ES-I3 (cell line): ENCODE results near the gene CACNA1B.
"Not testable (repeated sequence)": the region's sequence is repeated elsewhere in the genome, so short reads cannot be mapped to it uniquely, and the experiment has no call there.

ENCODE experiments used
- H3K36me3 ChIP-seq: 2 replicates; pipeline ENCODE4 v1.6.1; 2013; ENCODE audit warnings: mild to moderate bottlenecking, low read length, control low read depth, moderate library complexity; ENCODE audit not compliant: insufficient read depth
- H3K4me1 ChIP-seq: 2 replicates; pipeline ENCODE4 v1.6.1; 2013; ENCODE audit warnings: mild to moderate bottlenecking, control low read depth, low read length; ENCODE audit not compliant: insufficient read depth
- H3K9ac ChIP-seq: 2 replicates; pipeline ENCODE4 v1.6.1; 2013; ENCODE audit warnings: low read depth, mild to moderate bottlenecking, low read length, moderate library complexity
- H3K9me3 ChIP-seq: 2 replicates; pipeline ENCODE4 v1.6.1; 2013; ENCODE audit warnings: mild to moderate bottlenecking, low read length, moderate library complexity; ENCODE audit not compliant: control insufficient read depth, insufficient read depth

The CACNA1B gene

GRCh38 chr9:138117836-138118235 is 240.3 kb downstream of the CACNA1B start:
- no peaks in the 10 kb centered on the region for H3K9me3 ChIP-seq
- no peaks in the 10 kb centered on the region for H3K4me1 ChIP-seq
- no peaks in the 10 kb centered on the region for H3K36me3 ChIP-seq
- no peak overlapping the region for H3K9ac ChIP-seq

- no peaks in the 10 kb centered on the region for H3K9me3 ChIP-seq
- H3K4me1 ChIP-seq = no peaks in the 10 kb centered on the region
- H3K36me3 ChIP-seq = no peaks in the 10 kb centered on the region
- H3K9ac ChIP-seq = no peak overlapping the region
Observed at GRCh38 chr9:138118601-138119071, 241.1 kb downstream of the CACNA1B start.

GRCh38 chr9:138119202-138120027 is 241.8 kb downstream of the CACNA1B start:
- Histone ChIP-seq H3K4me1 (no peaks in the 10 kb centered on the region), H3K36me3 (no peaks in the 10 kb centered on the region), H3K9me3 (peaks cover 3% of the 10 kb centered on the region; the same call in 1 of the 2 replicates), H3K9ac (no peak overlapping the region)

- H3K9ac ChIP-seq = no peak overlapping the region
- H3K4me1 ChIP-seq = no peaks in the 10 kb centered on the region
- H3K36me3 ChIP-seq = no peaks in the 10 kb centered on the region
- H3K9me3 ChIP-seq = peaks cover 5% of the 10 kb centered on the region; the same call in 1 of the 2 replicates
Observed at GRCh38 chr9:138120072-138120471, 242.5 kb downstream of the CACNA1B start.

- no peak overlapping the region for H3K9ac ChIP-seq
- no peaks in the 10 kb centered on the region for H3K4me1 ChIP-seq
- H3K36me3 ChIP-seq = no peaks in the 10 kb centered on the region
- H3K9me3 ChIP-seq = peaks cover 5% of the 10 kb centered on the region; the same call in 1 of the 2 replicates
Observed at GRCh38 chr9:138120511-138121437, 243.2 kb downstream of the CACNA1B start.

- Histone ChIP-seq H3K9me3 (peaks cover 5% of the 10 kb centered on the region; the same call in 1 of the 2 replicates), H3K4me1 (no peaks in the 10 kb centered on the region), H3K9ac (no peak overlapping the region), H3K36me3 (no peaks in the 10 kb centered on the region)
Observed at GRCh38 chr9:138121438-138122050, 244.0 kb downstream of the CACNA1B start.

GRCh38 chr9:138122201-138122600 is 244.6 kb downstream of the CACNA1B start:
- no peaks in the 10 kb centered on the region for H3K36me3 ChIP-seq
- H3K9ac ChIP-seq = no peak overlapping the region
- H3K9me3 ChIP-seq = peaks cover 5% of the 10 kb centered on the region; the same call in 1 of the 2 replicates
- no peaks in the 10 kb centered on the region for H3K4me1 ChIP-seq

- Histone ChIP-seq H3K9ac (no peak overlapping the region), H3K36me3 (no peaks in the 10 kb centered on the region), H3K4me1 (no peaks in the 10 kb centered on the region), H3K9me3 (peaks cover 5% of the 10 kb centered on the region; the same call in 1 of the 2 replicates)
Observed at GRCh38 chr9:138122676-138123075, 245.1 kb downstream of the CACNA1B start.

- no peaks in the 10 kb centered on the region for H3K36me3 ChIP-seq
- no peak overlapping the region for H3K9ac ChIP-seq
- no peaks in the 10 kb centered on the region for H3K4me1 ChIP-seq
Observed at GRCh38 chr9:138123086-138123485, 245.5 kb downstream of the CACNA1B start.

GRCh38 chr9:138126090-138126857 is 248.7 kb downstream of the CACNA1B start:
- H3K9me3 ChIP-seq, H3K36me3 ChIP-seq: not testable (repeated sequence)

More at GRCh38 chr9:138123086-138123485, 245.5 kb downstream of the CACNA1B start:
- peaks cover 5% of the 10 kb centered on the region; the same call in 1 of the 2 replicates for H3K9me3 ChIP-seq

GRCh38 chr9:138126858-138127584 is 249.4 kb downstream of the CACNA1B start:
- not testable (repeated sequence) for H3K9ac ChIP-seq, H3K4me1 ChIP-seq, H3K36me3 ChIP-seq, H3K9me3 ChIP-seq

More at GRCh38 chr9:138126090-138126857, 248.7 kb downstream of the CACNA1B start:
- not testable (repeated sequence) for H3K9ac ChIP-seq, H3K4me1 ChIP-seq

GRCh38 chr9:138128027-138128426 is 250.4 kb downstream of the CACNA1B start:
- not testable (repeated sequence) for H3K9ac ChIP-seq, H3K9me3 ChIP-seq, H3K4me1 ChIP-seq, H3K36me3 ChIP-seq

- not testable (repeated sequence) for H3K9me3 ChIP-seq, H3K36me3 ChIP-seq, H3K9ac ChIP-seq, H3K4me1 ChIP-seq
Observed at GRCh38 chr9:138129318-138129717, 251.7 kb downstream of the CACNA1B start.
